Endothelial cell of umbilical vein (primary cell): Measurements from ENCODE around the gene UAP1L1. TPM values are rescaled to one million over a fixed set of nuclear protein-coding genes. Genes with fewer than 3 reads are reported as not detected.
"Not testable (repeated sequence)": the region's sequence is repeated elsewhere in the genome, so short reads cannot be mapped to it uniquely, and the experiment has no call there.

Experiments
- BruUV-seq: library from RNA; stranded (reverse); fragments of 400-500 nt; replicated peaks from 2 replicates; lab custom pipeline; 2021; lab: Mats Ljungman, UMichigan
- CTCF ChIA-PET: fragments of 300-600, 350-600 bp; sonication (Branson Sonifier 250); formaldehyde crosslinking; loops from one replicate; lab custom pipeline; 2021; ENCODE audit warnings: antibody characterized with exemption, inconsistent platforms; lab: Charles Lee
- POLR2A ChIA-PET: fragments of 300-600, 350-600 bp; sonication (Branson Sonifier 250); formaldehyde crosslinking; loops from one replicate; lab custom pipeline; 2021; ENCODE audit warnings: antibody characterized with exemption, inconsistent platforms; lab: Charles Lee
- DNase-seq: peaks from one replicate; pipeline ENCODE4 v3.0.0-alpha.2; 2011; ENCODE audit warnings: low read depth, low spot score
- FAIRE-seq: peaks from 2 replicates; lab custom pipeline; 2011; peaks lifted over from hg19 to GRCh38; lab: Jason Lieb, UNC
- H2AFZ ChIP-seq: 2 replicates; pipeline ENCODE4 v1.6.0; 2012; ENCODE audit warnings: low read depth, low read length, control low read depth, inconsistent platforms
- H3K27ac ChIP-seq: 2 replicates; pipeline ENCODE4 v1.5.1; 2011; ENCODE audit warnings: low read depth, mild to moderate bottlenecking, control low read depth, low read length, moderate library complexity; ENCODE audit not compliant: insufficient read depth
- H3K27me3 ChIP-seq, 2 experiments: 2 replicates each; pipeline versions ENCODE4 v1.6.0 to v1.6.1; 2011; ENCODE audit warnings: low read length in 2 of 2, mixed read lengths in 1 of 2; ENCODE audit not compliant: control insufficient read depth in 2 of 2, insufficient read depth in 2 of 2
- H3K36me3 ChIP-seq, 2 experiments: 2 replicates in 1 of 2; 3 replicates in 1 of 2; pipeline ENCODE4 v1.5.1; 2011; ENCODE audit warnings: low read length in 2 of 2, mild to moderate bottlenecking in 1 of 2, moderate library complexity in 1 of 2; ENCODE audit not compliant: control insufficient read depth in 2 of 2, insufficient read depth in 2 of 2; ENCODE audit errors: extremely low read depth in 1 of 2
- H3K4me1 ChIP-seq: 3 replicates; pipeline ENCODE4 v1.5.1; 2011; ENCODE audit warnings: mild to moderate bottlenecking, low read length; ENCODE audit not compliant: control insufficient read depth, insufficient read depth; ENCODE audit errors: extremely low read depth
- H3K4me2 ChIP-seq: 2 replicates; pipeline ENCODE4 v1.6.1; 2011; ENCODE audit warnings: low read length, control low read depth, mixed read lengths; ENCODE audit not compliant: insufficient read depth
- H3K4me3 ChIP-seq, 3 experiments: fragments of 200-600 bp in 1 of 3; sonication (generic), shearing (Covaris generic) in 1 of 3; replicated peaks in 1 of 3; 2 replicates each; pipeline ENCODE4 v1.5.1; 2011 to 2016; ENCODE audit warnings: control low read depth in 3 of 3, low read length in 3 of 3, mild to moderate bottlenecking in 2 of 3, inconsistent platforms in 1 of 3, low read depth in 1 of 3, moderate library complexity in 1 of 3; ENCODE audit not compliant: insufficient read depth in 1 of 3
- H3K79me2 ChIP-seq: 2 replicates; pipeline ENCODE4 v1.6.0; 2012; ENCODE audit warnings: low read length, inconsistent platforms; ENCODE audit not compliant: control insufficient read depth, insufficient read depth
- H3K9ac ChIP-seq: replicated peaks from 2 replicates; pipeline ENCODE3; 2011; ENCODE audit warnings: low read length, control low read depth; ENCODE audit not compliant: insufficient read depth; ENCODE audit errors: extremely low read depth
- H3K9me1 ChIP-seq: replicated peaks from 3 replicates; pipeline ENCODE4 v1.6.0; 2011; ENCODE audit warnings: mild to moderate bottlenecking, low read length; ENCODE audit not compliant: control insufficient read depth, insufficient read depth; ENCODE audit errors: extremely low read depth
- H3K9me3 ChIP-seq: replicated peaks from 2 replicates; pipeline ENCODE4 v1.5.1; 2012; ENCODE audit warnings: low read length, inconsistent platforms; ENCODE audit not compliant: control insufficient read depth, insufficient read depth
- H4K20me1 ChIP-seq: replicated peaks from 2 replicates; pipeline ENCODE3; 2011; ENCODE audit warnings: mild to moderate bottlenecking, low read length; ENCODE audit not compliant: control insufficient read depth, insufficient read depth; ENCODE audit errors: extremely low read depth
- EZH2 ChIP-seq: IDR thresholded peaks from 2 replicates; pipeline ENCODE4 v1.6.1; 2012; ENCODE audit warnings: borderline replicate concordance, low read depth, mild to moderate bottlenecking, moderate library complexity, low read length, inconsistent platforms; ENCODE audit not compliant: severe bottlenecking
- FOS ChIP-seq: IDR thresholded peaks from 2 replicates; pipeline ENCODE4 v1.6.1; 2011; ENCODE audit warnings: mild to moderate bottlenecking, low read length, moderate library complexity, borderline replicate concordance; ENCODE audit not compliant: insufficient read depth
- GATA2 ChIP-seq: IDR thresholded peaks from 2 replicates; pipeline ENCODE4 v1.7.0; 2011; ENCODE audit warnings: low read depth, mild to moderate bottlenecking, moderate library complexity, mixed read lengths, low read length; ENCODE audit not compliant: insufficient read length, insufficient read depth
- JUN ChIP-seq: IDR thresholded peaks from 2 replicates; pipeline ENCODE4 v1.6.1; 2011; ENCODE audit warnings: borderline replicate concordance, low read depth; ENCODE audit not compliant: insufficient read length, insufficient read depth
- MYC ChIP-seq: IDR thresholded peaks from one replicate; pipeline ENCODE4 v1.6.1; 2011; ENCODE audit warnings: mild to moderate bottlenecking, low read depth, low read length
- POLR2A ChIP-seq: IDR thresholded peaks from 2 replicates; pipeline ENCODE4 v1.6.1; 2012; ENCODE audit warnings: low read depth, mild to moderate bottlenecking, control low read depth, low read length
- POLR2AphosphoS5 ChIP-seq: IDR thresholded peaks from 2 replicates; pipeline ENCODE4 v1.6.1; 2012; ENCODE audit warnings: low read depth, mild to moderate bottlenecking, control low read depth, low read length, moderate library complexity; ENCODE audit not compliant: insufficient read depth
- dilution Hi-C: fragments of 300-500 bp; cut with MboI; formaldehyde crosslinking; loops from one replicate; pipeline ENCODE4 v1.15.0; 2019; ENCODE audit warnings: low sequenced_read_pairs; ENCODE audit not compliant: extremely low pct_ligation_motif_present
- intact Hi-C: fragments of 100-400 bp; cut with micrococcal nuclease; formaldehyde crosslinking; loops from one replicate; pipeline ENCODE4 v1.10.0; 2022
- polyA plus RNA-seq, 4 experiments: library from polyadenylated mRNA; depleted of rRNA in 3 of 4; stranded (reverse) in 3 of 4; unstranded in 1 of 4; fragments of >200 nt; gene quantifications; 2 replicates each; pipeline versions ENCODE4 v1.2.1 to v1.2.3, GENCODE V29; 2011 to 2012; ENCODE audit warnings: missing spikeins in 1 of 4
- total RNA-seq: library from RNA; stranded (reverse); gene quantifications from 2 replicates; pipeline ENCODE4 v1.2.3, GENCODE V29; 2021
- TF ChIP-seq, protein P1 (sequence below), 2 donors: IDR thresholded peaks; 1 replicate in 1 of 2; 2 replicates in 1 of 2; pipeline ENCODE4 v1.5.1; 2011; ENCODE audit warnings: low read length in 2 of 2, mild to moderate bottlenecking in 2 of 2, moderate library complexity in 2 of 2, control low read depth in 1 of 2, inconsistent platforms in 1 of 2, low read depth in 1 of 2; ENCODE audit not compliant: insufficient read depth in 1 of 2; ENCODE audit errors: extremely low read depth in 1 of 2
- TF ChIP-seq, protein P2 (sequence below): IDR thresholded peaks from 2 replicates; pipeline ENCODE4 v1.6.1; 2011; ENCODE audit not compliant: insufficient read depth, insufficient read length

Gene UAP1L1
- total and polyA plus RNA-seq, 2 donors (not counting 3 experiments of a cell fraction or from before 2014, with no cell fraction given), result 26.0 to 41.7 TPM

DNA sequence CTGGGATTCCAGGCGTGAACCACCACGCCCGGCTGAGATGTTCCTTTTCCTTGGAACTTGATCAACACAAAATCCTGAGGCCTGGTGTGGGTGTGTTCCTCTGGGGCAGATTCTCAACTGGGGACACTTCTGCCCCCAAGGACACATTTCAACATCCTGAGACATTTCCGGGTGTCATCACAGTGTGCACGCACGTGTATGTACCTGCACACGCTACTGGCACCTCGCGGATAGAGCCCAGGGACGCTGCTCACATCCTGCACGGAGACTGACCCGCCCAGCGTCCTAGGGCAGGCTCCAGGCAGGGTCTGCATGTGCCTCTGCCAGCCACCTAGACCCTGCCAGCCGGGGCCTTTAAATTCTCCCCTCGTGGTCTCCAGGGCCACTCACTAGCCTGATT is 14.9 kb upstream of the UAP1L1 start:
- peak; percentile 12 for FAIRE-seq
- POLR2A ChIA-PET, result no interaction called here
- TSS peak; percentile 81 for BruUV-seq
- DNase-seq, result no peak
- Histone ChIP-seq H3K4me2 (no peak overlapping the region), H3K27ac (no peak overlapping the region), H3K9me1 (no peaks in the 10 kb centered on the region), H3K9ac (no peak overlapping the region), H4K20me1 (no peaks in the 10 kb centered on the region), H3K36me3 (no peaks in the 10 kb centered on the region), H3K4me1 (no peaks in the 10 kb centered on the region), H3K27me3 (no peaks in the 10 kb centered on the region), H3K9me3 (no peaks in the 10 kb centered on the region), H2AFZ (no peak overlapping the region), H3K4me3 (no peak overlapping the region), H3K79me2 (no peaks in the 10 kb centered on the region)
- CTCF ChIA-PET, result interaction anchor here (2.3 kb wide), 1 partner anchor 33 kb away, joined by 16 read pairs; no protein-coding TSS in a partner anchor
- intact Hi-C loops (no loop called here), dilution Hi-C loops (no loop called here)
- TF ChIP-seq FOS (no peak), GATA2 (no peak), EZH2 (no peak), JUN (no peak), POLR2A (no peak), MYC (no peak), POLR2AphosphoS5 (no peak)
- TF ChIP-seq, protein P1, sequence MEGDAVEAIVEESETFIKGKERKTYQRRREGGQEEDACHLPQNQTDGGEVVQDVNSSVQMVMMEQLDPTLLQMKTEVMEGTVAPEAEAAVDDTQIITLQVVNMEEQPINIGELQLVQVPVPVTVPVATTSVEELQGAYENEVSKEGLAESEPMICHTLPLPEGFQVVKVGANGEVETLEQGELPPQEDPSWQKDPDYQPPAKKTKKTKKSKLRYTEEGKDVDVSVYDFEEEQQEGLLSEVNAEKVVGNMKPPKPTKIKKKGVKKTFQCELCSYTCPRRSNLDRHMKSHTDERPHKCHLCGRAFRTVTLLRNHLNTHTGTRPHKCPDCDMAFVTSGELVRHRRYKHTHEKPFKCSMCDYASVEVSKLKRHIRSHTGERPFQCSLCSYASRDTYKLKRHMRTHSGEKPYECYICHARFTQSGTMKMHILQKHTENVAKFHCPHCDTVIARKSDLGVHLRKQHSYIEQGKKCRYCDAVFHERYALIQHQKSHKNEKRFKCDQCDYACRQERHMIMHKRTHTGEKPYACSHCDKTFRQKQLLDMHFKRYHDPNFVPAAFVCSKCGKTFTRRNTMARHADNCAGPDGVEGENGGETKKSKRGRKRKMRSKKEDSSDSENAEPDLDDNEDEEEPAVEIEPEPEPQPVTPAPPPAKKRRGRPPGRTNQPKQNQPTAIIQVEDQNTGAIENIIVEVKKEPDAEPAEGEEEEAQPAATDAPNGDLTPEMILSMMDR (IDR thresholded peaks at IDR 0.05; ENCODE audit: extremely low read depth in 1 of 2, insufficient read depth in 1 of 2, low read depth in 1 of 2, low read length in 2 of 2), result no peak
- TF ChIP-seq, protein P2, sequence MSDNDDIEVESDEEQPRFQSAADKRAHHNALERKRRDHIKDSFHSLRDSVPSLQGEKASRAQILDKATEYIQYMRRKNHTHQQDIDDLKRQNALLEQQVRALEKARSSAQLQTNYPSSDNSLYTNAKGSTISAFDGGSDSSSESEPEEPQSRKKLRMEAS, result no peak

DNA sequence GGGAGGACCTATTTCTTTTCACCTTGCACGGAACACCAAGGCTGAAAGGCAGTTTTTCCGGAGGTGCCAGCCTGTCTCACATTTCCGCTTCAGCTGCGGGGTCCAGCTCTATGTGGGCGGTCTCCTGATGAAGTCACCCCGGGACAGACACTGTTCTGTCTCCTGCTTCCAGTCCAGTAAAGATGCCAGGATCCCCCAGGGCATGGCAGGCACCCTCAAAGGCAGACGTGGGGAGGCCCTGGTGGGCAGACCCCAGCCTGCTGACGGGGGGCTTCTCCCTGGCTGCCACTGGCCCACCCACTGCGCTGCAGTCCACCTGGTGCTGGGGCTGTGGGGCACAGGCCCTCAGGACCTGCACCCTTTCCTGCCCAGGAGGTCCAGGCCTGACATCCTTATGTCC is 14.5 kb upstream of the UAP1L1 start:
- H3K9me1 ChIP-seq, H3K4me2 ChIP-seq, H3K4me3 ChIP-seq, H3K79me2 ChIP-seq, H3K36me3 ChIP-seq, BruUV-seq, dilution Hi-C loops, H3K27ac ChIP-seq, intact Hi-C loops, H2AFZ ChIP-seq, H3K4me1 ChIP-seq, DNase-seq, H3K9ac ChIP-seq, H3K9me3 ChIP-seq, H4K20me1 ChIP-seq, H3K27me3 ChIP-seq, FAIRE-seq, POLR2A ChIA-PET: not testable (repeated sequence)
- CTCF ChIA-PET, result interaction anchor here (2.3 kb wide), 1 partner anchor 34 kb away, joined by 16 read pairs; no protein-coding TSS in a partner anchor
